Epithelial cell of proximal tubule (primary cell): Measurements from ENCODE around the gene ANKFN1. TPM values are rescaled to one million over a fixed set of nuclear protein-coding genes. Genes with fewer than 3 reads are reported as not detected.

Experiments used
- DNase-seq: peaks from one replicate; pipeline ENCODE4 v3.0.0-alpha.2; 2011; ENCODE audit warnings: low read depth
- H3K4me3 ChIP-seq: 2 replicates; pipeline ENCODE4 v1.5.1; 2011; ENCODE audit warnings: low read depth, mild to moderate bottlenecking, low read length
- CTCF ChIP-seq: conservative IDR thresholded peaks from 2 replicates; pipeline ENCODE4 v1.5.1; 2012; ENCODE audit warnings: low read depth, mild to moderate bottlenecking, low read length
- total RNA-seq: library from RNA; depleted of rRNA; stranded (reverse); fragments of >200 nt; gene quantifications from 2 replicates; pipeline ENCODE4 v1.2.3, GENCODE V29; 2015

The ANKFN1 gene
- total RNA-seq, 1 donor from 2014 or later, result not detected

- H3K4me3 ChIP-seq, result no peak overlapping the region
- peak; percentile 30 for DNase-seq
- TF ChIP-seq CTCF, result peak; percentile 74
Measured at GRCh38 chr17:56319531-56319930, 166.3 kb downstream of the ANKFN1 start.

- H3K4me3 ChIP-seq, result no peak overlapping the region
- TF ChIP-seq CTCF, result no peak
- DNase-seq, result no peak
Measured at GRCh38 chr17:56320443-56320842, 167.2 kb downstream of the ANKFN1 start.

- DNase-seq, result no peak
- no peak overlapping the region for H3K4me3 ChIP-seq
- no peak for TF ChIP-seq CTCF
Measured at GRCh38 chr17:56322991-56323390, 169.7 kb downstream of the ANKFN1 start.

GRCh38 chr17:56324676-56325075, 171.4 kb downstream of the ANKFN1 start:
- TF ChIP-seq CTCF, result no peak
- DNase-seq, result no peak
- no peak overlapping the region for H3K4me3 ChIP-seq

- no peak for DNase-seq
- H3K4me3 ChIP-seq, result no peak overlapping the region
- no peak for TF ChIP-seq CTCF
Measured at GRCh38 chr17:56325313-56326000, 172.2 kb downstream of the ANKFN1 start.

GRCh38 chr17:56326001-56326359, 172.7 kb downstream of the ANKFN1 start:
- DNase-seq, result no peak
- H3K4me3 ChIP-seq, result no peak overlapping the region
- TF ChIP-seq CTCF, result no peak

GRCh38 chr17:56347639-56348038, 194.4 kb downstream of the ANKFN1 start:
- DNase-seq, result no peak
- no peak for TF ChIP-seq CTCF
- H3K4me3 ChIP-seq, result no peak overlapping the region
